ENCODE measurements around the gene IRF3.

GRCh38 chr19:49689133-49690078 is 23.7 kb upstream of the IRF3 start, which contains the start of gene ADM5:
- TF ChIP-seq CTCF (IDR thresholded peaks at IDR 0.05) (peak; percentile 39 to 64 (median 49)), POLR2A (IDR thresholded peaks at IDR 0.05) (no peak)
